ENCODE measurements around the gene ZSCAN10. TPM values are rescaled to one million over a fixed set of nuclear protein-coding genes. Genes with fewer than 3 reads are reported as not detected.

The ZSCAN10 gene
- total RNA-seq, 1 experiment from 2014 or later = not detected

GRCh38 chr16:3119286-3119685, 20.2 kb upstream of the ZSCAN10 start:
- Mint-ChIP-seq H3K9me3 (ENCODE audit: unreplicated experiment) (no peaks in the 10 kb centered on the region), H3K27me3 (ENCODE audit: insufficient read depth, unreplicated experiment) (no peaks in the 10 kb centered on the region), H3K4me1 (ENCODE audit: low read depth, unreplicated experiment) (peaks cover 7% of the 10 kb centered on the region), H3K4me3 (ENCODE audit: unreplicated experiment) (no peak overlapping the region), H3K36me3 (ENCODE audit: insufficient read depth, unreplicated experiment) (peaks cover 24% of the 10 kb centered on the region), H3K27ac (ENCODE audit: unreplicated experiment) (no peak overlapping the region)
- Histone ChIP-seq H3K4me1 (peaks cover 4% of the 10 kb centered on the region; the same call in 1 of the 2 replicates), H3K4me3 (ENCODE audit: low read depth, low read length) (no peak overlapping the region), H3K36me3 (ENCODE audit: control insufficient read depth, insufficient read depth, low read length) (no peaks in the 10 kb centered on the region), H3K9me3 (no peaks in the 10 kb centered on the region), H3K27me3 (replicated peaks; ENCODE audit: control insufficient read depth, insufficient read depth, low read length) (no peaks in the 10 kb centered on the region)
- no TSS peak for BruUV-seq (replicated peaks)
- intact Hi-C loops (cut with micrococcal nuclease; ENCODE audit: unreplicated experiment) = no loop called here
- ChIA-PET CTCF (interaction anchor here (1.3 kb wide), 1 partner anchor 10 kb away, joined by 4 read pairs; no protein-coding TSS in a partner anchor), POLR2A (interaction anchor here (0.7 kb wide), 1 partner anchor 54 kb away, joined by 3 read pairs; the partner anchor contains the start of gene IL32)
- TF ChIP-seq CTCF (IDR thresholded peaks at IDR 0.05; ENCODE audit: insufficient read depth in 1 of 2, low read depth in 1 of 2, low read length in 1 of 2, severe bottlenecking in 1 of 2, unreplicated experiment in 1 of 2) = no peak
- no peak for DNase-seq

GRCh38 chr16:3118846-3119245, 19.8 kb upstream of the ZSCAN10 start:
- no peak for TF ChIP-seq CTCF (IDR thresholded peaks at IDR 0.05; ENCODE audit: insufficient read depth in 1 of 2, low read depth in 1 of 2, low read length in 1 of 2, severe bottlenecking in 1 of 2, unreplicated experiment in 1 of 2)
- no peaks in the 10 kb centered on the region for H3K36me3 ChIP-seq (ENCODE audit: control insufficient read depth, insufficient read depth, low read length)
- no TSS peak for BruUV-seq (replicated peaks)
- H3K27me3 ChIP-seq (replicated peaks; ENCODE audit: control insufficient read depth, insufficient read depth, low read length) = no peaks in the 10 kb centered on the region
- H3K9me3 Mint-ChIP-seq (ENCODE audit: unreplicated experiment) = no peaks in the 10 kb centered on the region
- POLR2A ChIA-PET = interaction anchor here (0.7 kb wide), 1 partner anchor 54 kb away, joined by 3 read pairs; the partner anchor contains the start of gene IL32
- peaks cover 20% of the 10 kb centered on the region for H3K36me3 Mint-ChIP-seq (ENCODE audit: insufficient read depth, unreplicated experiment)
- H3K4me3 Mint-ChIP-seq (ENCODE audit: unreplicated experiment) = no peak overlapping the region
- no peak overlapping the region for H3K27ac Mint-ChIP-seq (ENCODE audit: unreplicated experiment)
- peaks cover 6% of the 10 kb centered on the region for H3K4me1 Mint-ChIP-seq (ENCODE audit: low read depth, unreplicated experiment)
- peaks cover 4% of the 10 kb centered on the region; the same call in 1 of the 2 replicates for H3K4me1 ChIP-seq
- intact Hi-C loops (cut with micrococcal nuclease; ENCODE audit: unreplicated experiment) = no loop called here
- no peaks in the 10 kb centered on the region for H3K27me3 Mint-ChIP-seq (ENCODE audit: insufficient read depth, unreplicated experiment)
- DNase-seq = no peak
- CTCF ChIA-PET = interaction anchor here (1.3 kb wide), 1 partner anchor 11 kb away, joined by 4 read pairs; no protein-coding TSS in a partner anchor
- H3K9me3 ChIP-seq = no peaks in the 10 kb centered on the region
- no peak overlapping the region for H3K4me3 ChIP-seq (ENCODE audit: low read depth, low read length)

- TF ChIP-seq CTCF (IDR thresholded peaks at IDR 0.05; ENCODE audit: insufficient read depth in 1 of 2, low read depth in 1 of 2, low read length in 1 of 2, severe bottlenecking in 1 of 2, unreplicated experiment in 1 of 2) = no peak
- ChIA-PET POLR2A (no interaction called here), CTCF (interaction anchor here (1.3 kb wide), 1 partner anchor 11 kb away, joined by 4 read pairs; no protein-coding TSS in a partner anchor)
- Mint-ChIP-seq H3K9me3 (ENCODE audit: unreplicated experiment) (no peaks in the 10 kb centered on the region), H3K27ac (ENCODE audit: unreplicated experiment) (no peak overlapping the region), H3K36me3 (ENCODE audit: insufficient read depth, unreplicated experiment) (peaks cover 19% of the 10 kb centered on the region), H3K4me3 (ENCODE audit: unreplicated experiment) (no peak overlapping the region), H3K4me1 (ENCODE audit: low read depth, unreplicated experiment) (peaks cover under 1% of the 10 kb centered on the region), H3K27me3 (ENCODE audit: insufficient read depth, unreplicated experiment) (no peaks in the 10 kb centered on the region)
- H3K4me1 ChIP-seq = no peaks in the 10 kb centered on the region
- no peak overlapping the region for H3K4me3 ChIP-seq (ENCODE audit: low read depth, low read length)
- no peaks in the 10 kb centered on the region for H3K27me3 ChIP-seq (replicated peaks; ENCODE audit: control insufficient read depth, insufficient read depth, low read length)
- H3K9me3 ChIP-seq = no peaks in the 10 kb centered on the region
- H3K36me3 ChIP-seq (ENCODE audit: control insufficient read depth, insufficient read depth, low read length) = no peaks in the 10 kb centered on the region
- intact Hi-C loops (cut with micrococcal nuclease; ENCODE audit: unreplicated experiment) = no loop called here
- DNase-seq = no peak
- BruUV-seq (replicated peaks) = no TSS peak
These were observed 19.2 kb upstream of the ZSCAN10 start for GRCh38 chr16:3118204-3118790.
